ENCODE data around the gene WDPCP. TPM values are rescaled to one million over a fixed set of nuclear protein-coding genes. Genes with fewer than 3 reads are reported as not detected.

The WDPCP gene
- total and polyA plus RNA-seq, 2 of the 13 experiments (the other 11 are each of a cell fraction or from before 2014, with no cell fraction given): 2.9 to 5.2 TPM

DNA sequence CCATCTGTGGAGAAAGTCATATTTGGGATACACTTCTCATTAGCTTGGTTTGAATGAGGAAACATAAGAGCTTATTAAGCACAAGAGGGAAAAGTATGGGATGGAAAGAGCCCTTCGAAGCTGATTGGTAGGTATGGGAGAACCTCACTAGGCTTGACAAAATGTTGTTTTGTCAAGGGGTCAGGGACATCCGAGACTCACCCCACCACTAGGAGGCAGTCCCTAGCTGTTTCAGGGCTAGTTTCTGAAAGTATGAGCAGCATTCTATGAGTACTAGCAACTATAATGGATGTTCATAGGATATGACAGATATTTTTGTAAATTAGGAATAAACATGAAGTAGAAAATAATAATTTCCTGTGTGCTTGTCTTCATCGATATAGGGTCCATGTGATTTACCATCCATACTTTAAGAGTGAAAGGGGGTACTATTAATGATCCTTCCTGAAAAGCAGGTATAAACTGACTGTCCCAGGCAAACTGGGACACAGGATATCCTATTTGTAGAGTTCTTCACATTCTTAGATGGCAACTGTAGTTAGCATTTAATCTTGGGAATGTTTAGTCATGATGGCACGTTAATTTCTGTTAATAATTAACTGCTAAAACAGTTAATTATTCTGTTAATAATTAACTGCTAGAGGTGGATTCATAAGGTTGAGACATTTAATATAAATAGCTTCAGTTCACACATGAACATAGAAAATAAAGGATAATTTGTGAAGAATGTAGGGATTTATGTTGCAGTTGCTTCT is 509.2 kb downstream of the WDPCP start (continued):
- TF ChIP-seq, protein P1, sequence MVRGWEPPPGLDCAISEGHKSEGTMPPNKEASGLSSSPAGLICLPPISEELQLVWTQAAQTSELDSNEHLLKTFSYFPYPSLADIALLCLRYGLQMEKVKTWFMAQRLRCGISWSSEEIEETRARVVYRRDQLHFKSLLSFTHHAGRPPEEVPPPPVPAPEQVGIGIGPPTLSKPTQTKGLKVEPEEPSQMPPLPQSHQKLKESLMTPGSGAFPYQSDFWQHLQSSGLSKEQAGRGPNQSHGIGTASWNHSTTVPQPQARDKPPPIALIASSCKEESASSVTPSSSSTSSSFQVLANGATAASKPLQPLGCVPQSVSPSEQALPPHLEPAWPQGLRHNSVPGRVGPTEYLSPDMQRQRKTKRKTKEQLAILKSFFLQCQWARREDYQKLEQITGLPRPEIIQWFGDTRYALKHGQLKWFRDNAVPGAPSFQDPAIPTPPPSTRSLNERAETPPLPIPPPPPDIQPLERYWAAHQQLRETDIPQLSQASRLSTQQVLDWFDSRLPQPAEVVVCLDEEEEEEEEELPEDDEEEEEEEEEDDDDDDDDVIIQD (CRISPR knock-in tag; IDR thresholded peaks at IDR 0.05; ENCODE audit: low read depth): peak; percentile 90; the same call in 1 of the 2 replicates
- TF ChIP-seq NR2F6 (IDR thresholded peaks at IDR 0.05) (peak; percentile 39; the same call in 1 of the 2 replicates), NR2F6 (CRISPR knock-in tag; IDR thresholded peaks at IDR 0.05) (peak; percentile 73), CHD4 (IDR thresholded peaks at IDR 0.05; ENCODE audit: borderline replicate concordance, low read length) (peak; percentile 71; the same call in 1 of the 2 replicates), CREB1 (IDR thresholded peaks at IDR 0.05) (no peak), CREB1 (CRISPR knock-in tag; IDR thresholded peaks at IDR 0.05) (0 out of 2 replicates have a peak, but pooled peaks have one; percentile 17), CTCF (CRISPR knock-in tag; IDR thresholded peaks at IDR 0.05) (peak; percentile 83), EHMT2 (IDR thresholded peaks at IDR 0.05; ENCODE audit: borderline replicate concordance, low read depth, low read length) (peak; percentile 57; the same call in 1 of the 2 replicates), ESRRA (CRISPR knock-in tag; IDR thresholded peaks at IDR 0.05; ENCODE audit: low read depth) (peak; percentile 63; the same call in 1 of the 2 replicates), ZNF205 (CRISPR knock-in tag; IDR thresholded peaks at IDR 0.05) (no peak), ERF (CRISPR knock-in tag; IDR thresholded peaks at IDR 0.05) (0 out of 2 replicates have a peak, but pooled peaks have one; percentile 28), IKZF5 (CRISPR knock-in tag; IDR thresholded peaks at IDR 0.05) (0 out of 2 replicates have a peak, but pooled peaks have one; percentile 45), XBP1 (CRISPR knock-in tag; IDR thresholded peaks at IDR 0.05) (no peak), BCL6 (CRISPR knock-in tag; IDR thresholded peaks at IDR 0.05) (peak; percentile 41; the same call in 1 of the 2 replicates), RCOR2 (CRISPR knock-in tag; IDR thresholded peaks at IDR 0.05) (0 out of 2 replicates have a peak, but pooled peaks have one; percentile 17), ZNF296 (CRISPR knock-in tag; conservative IDR thresholded peaks at IDR 0.05) (no peak), NR2F1 (CRISPR knock-in tag; IDR thresholded peaks at IDR 0.05) (0 out of 4 replicates have a peak, but pooled peaks of 1 of the 2 experiments have one; percentile 27)
- TF ChIP-seq, protein P2, sequence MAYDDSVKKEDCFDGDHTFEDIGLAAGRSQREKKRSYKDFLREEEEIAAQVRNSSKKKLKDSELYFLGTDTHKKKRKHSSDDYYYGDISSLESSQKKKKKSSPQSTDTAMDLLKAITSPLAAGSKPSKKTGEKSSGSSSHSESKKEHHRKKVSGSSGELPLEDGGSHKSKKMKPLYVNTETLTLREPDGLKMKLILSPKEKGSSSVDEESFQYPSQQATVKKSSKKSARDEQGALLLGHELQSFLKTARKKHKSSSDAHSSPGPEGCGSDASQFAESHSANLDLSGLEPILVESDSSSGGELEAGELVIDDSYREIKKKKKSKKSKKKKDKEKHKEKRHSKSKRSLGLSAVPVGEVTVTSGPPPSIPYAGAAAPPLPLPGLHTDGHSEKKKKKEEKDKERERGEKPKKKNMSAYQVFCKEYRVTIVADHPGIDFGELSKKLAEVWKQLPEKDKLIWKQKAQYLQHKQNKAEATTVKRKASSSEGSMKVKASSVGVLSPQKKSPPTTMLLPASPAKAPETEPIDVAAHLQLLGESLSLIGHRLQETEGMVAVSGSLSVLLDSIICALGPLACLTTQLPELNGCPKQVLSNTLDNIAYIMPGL (CRISPR knock-in tag; IDR thresholded peaks at IDR 0.05; ENCODE audit: borderline replicate concordance in 1 of 2, low read depth in 1 of 2): peak in 1 of 2 experiments; percentile 51; a peak in 1 of 4 replicates
- TF ChIP-seq, protein P3, sequence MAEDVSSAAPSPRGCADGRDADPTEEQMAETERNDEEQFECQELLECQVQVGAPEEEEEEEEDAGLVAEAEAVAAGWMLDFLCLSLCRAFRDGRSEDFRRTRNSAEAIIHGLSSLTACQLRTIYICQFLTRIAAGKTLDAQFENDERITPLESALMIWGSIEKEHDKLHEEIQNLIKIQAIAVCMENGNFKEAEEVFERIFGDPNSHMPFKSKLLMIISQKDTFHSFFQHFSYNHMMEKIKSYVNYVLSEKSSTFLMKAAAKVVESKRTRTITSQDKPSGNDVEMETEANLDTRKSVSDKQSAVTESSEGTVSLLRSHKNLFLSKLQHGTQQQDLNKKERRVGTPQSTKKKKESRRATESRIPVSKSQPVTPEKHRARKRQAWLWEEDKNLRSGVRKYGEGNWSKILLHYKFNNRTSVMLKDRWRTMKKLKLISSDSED (CRISPR knock-in tag; IDR thresholded peaks at IDR 0.05): no peak
- TF ChIP-seq, protein P4, sequence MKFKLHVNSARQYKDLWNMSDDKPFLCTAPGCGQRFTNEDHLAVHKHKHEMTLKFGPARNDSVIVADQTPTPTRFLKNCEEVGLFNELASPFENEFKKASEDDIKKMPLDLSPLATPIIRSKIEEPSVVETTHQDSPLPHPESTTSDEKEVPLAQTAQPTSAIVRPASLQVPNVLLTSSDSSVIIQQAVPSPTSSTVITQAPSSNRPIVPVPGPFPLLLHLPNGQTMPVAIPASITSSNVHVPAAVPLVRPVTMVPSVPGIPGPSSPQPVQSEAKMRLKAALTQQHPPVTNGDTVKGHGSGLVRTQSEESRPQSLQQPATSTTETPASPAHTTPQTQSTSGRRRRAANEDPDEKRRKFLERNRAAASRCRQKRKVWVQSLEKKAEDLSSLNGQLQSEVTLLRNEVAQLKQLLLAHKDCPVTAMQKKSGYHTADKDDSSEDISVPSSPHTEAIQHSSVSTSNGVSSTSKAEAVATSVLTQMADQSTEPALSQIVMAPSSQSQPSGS (CRISPR knock-in tag; IDR thresholded peaks at IDR 0.05): 0 out of 2 replicates have a peak, but pooled peaks have one; percentile 22

Measured in HepG2 (cell line).